Transverse colon (tissue), 4 donors: ENCODE results near the gene AP1B1. TPM values are rescaled to one million over a fixed set of nuclear protein-coding genes. Genes with fewer than 3 reads are reported as not detected.
A peak's percentile ranks its signal among the peaks of the same experiment; 100 is the strongest.

Experiments used
- DNase-seq: peaks from one replicate; pipeline ENCODE4 v3.0.0-alpha.2; 2019
- H3K27ac ChIP-seq, 4 donors: fragments of 200-600 bp; sonication (generic); 2 replicates each; pipeline ENCODE4 v1.5.1; 2016 to 2018; ENCODE audit warnings: inconsistent platforms in 4 of 4
- H3K27me3 ChIP-seq: fragments of 200-600 bp; sonication (generic); 2 replicates; pipeline ENCODE4 v1.5.1; 2017; ENCODE audit warnings: inconsistent platforms
- H3K36me3 ChIP-seq, 4 donors: fragments of 200-600 bp; sonication (generic); 2 replicates each; pipeline ENCODE4 v1.5.1; 2017 to 2019; ENCODE audit warnings: inconsistent platforms in 4 of 4
- H3K4me1 ChIP-seq, 4 donors: fragments of 200-600 bp; sonication (generic); 2 replicates each; pipeline ENCODE4 v1.5.1; 2017 to 2020; ENCODE audit warnings: inconsistent platforms in 4 of 4
- H3K4me3 ChIP-seq, 4 donors: fragments of 200-600 bp; sonication (generic); 1 replicate in 1 of 4; 2 replicates in 3 of 4; pipeline versions ENCODE4 v1.5.1 to v1.6.1; 2017 to 2019; ENCODE audit warnings: inconsistent platforms in 4 of 4
- H3K9me3 ChIP-seq, 2 donors: fragments of 200-600 bp; sonication (generic); 2 replicates each; pipeline ENCODE4 v1.5.1; 2017 to 2019; ENCODE audit warnings: inconsistent platforms in 2 of 2
- CTCF ChIP-seq, 5 experiments: fragments of 200-600 bp in 3 of 5; fragments of 450-650 bp in 2 of 5; sonication (generic) in 3 of 5; IDR thresholded peaks; 1 replicate in 2 of 5; 2 replicates in 3 of 5; pipeline ENCODE4 v1.5.1; 2016 to 2017; ENCODE audit warnings: antibody characterized with exemption in 5 of 5, inconsistent platforms in 3 of 5, mild to moderate bottlenecking in 2 of 5, moderate library complexity in 1 of 5
- EP300 ChIP-seq: sonication (generic); formaldehyde crosslinking; IDR thresholded peaks from one replicate; pipeline ENCODE4 v1.6.1; 2017; ENCODE audit warnings: antibody characterized with exemption, low read depth
- POLR2A ChIP-seq: fragments of 450-650 bp; IDR thresholded peaks from one replicate; pipeline ENCODE4 v1.6.1; 2016; ENCODE audit warnings: antibody characterized with exemption, mild to moderate bottlenecking, moderate library complexity
- POLR2AphosphoS5 ChIP-seq, 3 donors: sonication (generic); formaldehyde crosslinking; IDR thresholded peaks; one replicate each; pipeline ENCODE4 v1.6.1; 2016; ENCODE audit warnings: antibody characterized with exemption in 3 of 3
- WGBS, 2 donors: methylation state at CpG; one replicate each; pipeline ENCODE4 v1.1.5; 2018; ENCODE audit warnings: low coverage in 1 of 2; 5-methylcytosine and 5-hydroxymethylcytosine counted together
- in situ Hi-C, 4 donors: fragments of 200-750 bp; cut with MboI; loops; one replicate each; pipeline versions ENCODE4 v1.15.0 to v1.15.1; 2017; ENCODE audit warnings: low sequenced_read_pairs in 3 of 4, low pct_ligation_motif_present in 1 of 4, low pct_unique_long_range_greater_than_20kb in 1 of 4
- intact Hi-C: fragments of 100-400 bp; cut with DNase I; formaldehyde crosslinking; loops from one replicate; pipeline ENCODE4 v1.15.1; 2023; ENCODE audit warnings: low total_unique reads
- total RNA-seq, 4 donors: library from RNA; depleted of rRNA; stranded (reverse); fragments of >200 nt; gene quantifications; one replicate each; pipeline ENCODE4 v1.1.0, GENCODE V29; 2016

The AP1B1 gene
- total RNA-seq, 4 donors from 2014 or later: 45.6 to 107 (median 92.4) TPM

DNA sequence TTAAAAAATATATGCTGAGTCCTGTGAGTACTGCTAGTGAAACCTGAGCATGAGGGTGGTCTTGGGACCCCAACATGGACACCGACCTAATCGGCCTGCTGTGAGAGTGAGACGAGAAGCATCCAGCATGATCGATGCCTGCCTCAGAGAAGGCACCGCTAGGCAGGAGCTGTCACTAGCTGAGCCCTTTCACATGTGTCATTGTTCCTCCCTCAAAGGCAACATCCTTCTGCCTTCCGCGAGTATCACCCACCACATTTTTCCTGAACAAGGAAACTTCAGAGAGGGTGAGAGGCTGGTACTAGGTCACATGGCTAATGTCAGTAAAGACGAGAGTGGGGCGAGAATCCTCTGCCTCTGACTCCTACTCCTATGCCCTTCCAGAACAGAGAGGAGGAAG is 35.6 kb downstream of the AP1B1 start:
- Histone ChIP-seq H3K27me3 (no peaks in the 10 kb centered on the region), H3K4me1 (no peaks in the 10 kb centered on the region), H3K9me3 (no peaks in the 10 kb centered on the region), H3K27ac (no peak overlapping the region), H3K36me3 (peaks cover 0 to 66% (median 30%) of the 10 kb centered on the region in 4 donors), H3K4me3 (no peak overlapping the region)
- WGBS, 2 donors: 90% methylated on average over 2 to 9 of the region's 9 CpGs
- no peak for DNase-seq
- TF ChIP-seq CTCF (IDR thresholded peaks at IDR 0.05): no peak
- TF ChIP-seq POLR2A: no peak
- TF ChIP-seq POLR2AphosphoS5 (IDR thresholded peaks at IDR 0.05): no peak
- TF ChIP-seq EP300: no peak
- intact Hi-C loops (no loop called here), in situ Hi-C loops (no loop called here)

DNA sequence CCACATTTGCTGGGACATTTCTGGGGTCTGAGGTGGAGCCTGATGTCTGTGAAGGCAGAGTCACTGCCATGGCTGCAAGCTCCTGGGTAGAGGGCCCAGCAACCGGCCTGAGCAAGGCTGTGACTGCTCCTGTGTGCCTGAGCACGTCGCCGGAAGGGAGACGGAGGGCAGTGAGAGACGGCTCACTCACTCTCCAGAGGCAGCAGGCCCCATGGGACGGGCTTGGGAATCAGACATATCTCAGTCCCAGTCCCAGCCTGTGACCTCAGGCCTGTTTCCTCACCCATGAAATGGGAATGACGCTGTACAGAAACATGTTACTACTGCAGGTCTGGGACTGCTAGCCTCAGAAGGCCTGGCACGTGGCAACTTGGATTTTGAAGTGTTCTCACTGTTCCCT is 36.5 kb downstream of the AP1B1 start:
- intact Hi-C loops: no loop called here
- no peak for DNase-seq
- in situ Hi-C loops: no loop called here
- H3K27ac ChIP-seq: no peak overlapping the region
- no peaks in the 10 kb centered on the region for H3K27me3 ChIP-seq
- H3K4me1 ChIP-seq: no peaks in the 10 kb centered on the region
- TF ChIP-seq POLR2AphosphoS5 (IDR thresholded peaks at IDR 0.05): no peak
- TF ChIP-seq POLR2A: no peak
- TF ChIP-seq EP300: no peak
- no peak for TF ChIP-seq CTCF (IDR thresholded peaks at IDR 0.05)
- 92% methylated on average over 8 of the region's 9 CpGs; no CpG with 5 or more reads in 1 of the 2 donors for WGBS, 2 donors
- H3K4me3 ChIP-seq: no peak overlapping the region
- H3K36me3 ChIP-seq: peaks cover 0 to 72% (median 27%) of the 10 kb centered on the region in 4 donors
- H3K9me3 ChIP-seq: no peaks in the 10 kb centered on the region

DNA sequence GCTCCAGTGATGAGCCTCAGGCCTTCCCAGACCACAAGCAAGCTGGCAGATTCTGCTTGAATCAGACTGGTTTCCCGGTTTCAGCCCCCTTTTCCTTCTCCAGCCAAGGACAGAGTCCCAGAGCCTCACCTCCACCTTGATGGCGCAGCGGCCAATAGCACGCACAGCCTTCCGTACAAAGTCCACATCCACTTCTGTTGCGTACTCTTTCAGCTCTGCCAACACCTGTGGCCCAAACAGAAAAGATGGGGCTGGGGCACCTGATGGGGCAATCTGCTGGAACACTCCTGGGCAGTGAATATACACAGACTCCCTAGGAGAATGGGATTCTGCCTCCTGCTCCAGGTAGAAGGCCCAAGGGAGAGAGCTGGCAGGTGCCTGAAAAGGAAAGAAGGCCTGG is 37.3 kb downstream of the AP1B1 start:
- WGBS, 2 donors: 34 to 83% methylated on average over 5 to 6 of the region's 6 CpGs
- no peak overlapping the region for H3K27ac ChIP-seq

DNA sequence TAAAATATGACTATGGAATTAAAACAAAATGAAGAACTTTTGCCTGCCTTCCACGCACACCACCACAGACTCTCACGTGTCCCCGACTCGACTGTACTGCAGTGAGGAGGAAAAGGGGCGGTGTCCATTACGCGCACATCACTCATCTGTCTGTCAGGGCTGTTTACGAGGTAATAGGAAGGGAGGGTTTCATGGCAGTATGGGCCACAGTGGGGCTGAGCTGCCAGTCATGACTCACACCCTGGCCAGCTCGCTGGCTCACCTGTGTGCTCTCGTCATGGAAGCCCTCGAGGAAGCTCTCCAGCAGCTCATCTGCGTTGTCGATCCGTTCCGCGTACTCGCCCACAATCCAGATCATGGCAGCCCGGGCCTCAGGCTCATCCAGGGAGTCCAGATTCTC is 39.4 kb downstream of the AP1B1 start:
- peaks cover 0 to 56% (median 19%) of the 10 kb centered on the region in 4 donors for H3K36me3 ChIP-seq
- WGBS, 2 donors: 87 to 93% methylated on average over 8 to 18 of the region's 18 CpGs

More for the DNA sequence above, 37.3 kb downstream of the AP1B1 start:
- TF ChIP-seq EP300: no peak
- TF ChIP-seq POLR2A: no peak
- TF ChIP-seq CTCF (IDR thresholded peaks at IDR 0.05): no peak
- TF ChIP-seq POLR2AphosphoS5 (IDR thresholded peaks at IDR 0.05): no peak
- H3K4me1 ChIP-seq: peaks cover 0 to 7% (median 2%) of the 10 kb centered on the region in 4 donors
- DNase-seq: peak; percentile 27
- H3K36me3 ChIP-seq: peaks cover 0 to 68% (median 25%) of the 10 kb centered on the region in 4 donors
- no peaks in the 10 kb centered on the region for H3K27me3 ChIP-seq
- no peak overlapping the region for H3K4me3 ChIP-seq
- in situ Hi-C loops: no loop called here
- intact Hi-C loops: no loop called here
- no peaks in the 10 kb centered on the region for H3K9me3 ChIP-seq

More for the DNA sequence above, 39.4 kb downstream of the AP1B1 start:
- H3K9me3 ChIP-seq: no peaks in the 10 kb centered on the region
- TF ChIP-seq POLR2A (no peak), CTCF (IDR thresholded peaks at IDR 0.05) (no peak), POLR2AphosphoS5 (IDR thresholded peaks at IDR 0.05) (no peak), EP300 (no peak)
- peaks cover 0 to 7% (median 4%) of the 10 kb centered on the region in 4 donors for H3K4me1 ChIP-seq
- intact Hi-C loops (no loop called here), in situ Hi-C loops (no loop called here)
- no peak for DNase-seq
- no peak overlapping the region for H3K4me3 ChIP-seq
- no peaks in the 10 kb centered on the region for H3K27me3 ChIP-seq
- no peak overlapping the region for H3K27ac ChIP-seq
